HG03378 (cell line): ENCODE data around the gene FOXO6.
A peak's percentile ranks its signal among the peaks of the same experiment; 100 is the strongest.

Source experiments
- ATAC-seq: cut with Tn5 transposase; IDR thresholded peaks from one replicate; pipeline ENCODE4 v1.9.1; 2021; ENCODE audit warnings: mild to moderate bottlenecking, moderate library complexity; ENCODE audit not compliant: unreplicated experiment

FOXO6 gene

DNA sequence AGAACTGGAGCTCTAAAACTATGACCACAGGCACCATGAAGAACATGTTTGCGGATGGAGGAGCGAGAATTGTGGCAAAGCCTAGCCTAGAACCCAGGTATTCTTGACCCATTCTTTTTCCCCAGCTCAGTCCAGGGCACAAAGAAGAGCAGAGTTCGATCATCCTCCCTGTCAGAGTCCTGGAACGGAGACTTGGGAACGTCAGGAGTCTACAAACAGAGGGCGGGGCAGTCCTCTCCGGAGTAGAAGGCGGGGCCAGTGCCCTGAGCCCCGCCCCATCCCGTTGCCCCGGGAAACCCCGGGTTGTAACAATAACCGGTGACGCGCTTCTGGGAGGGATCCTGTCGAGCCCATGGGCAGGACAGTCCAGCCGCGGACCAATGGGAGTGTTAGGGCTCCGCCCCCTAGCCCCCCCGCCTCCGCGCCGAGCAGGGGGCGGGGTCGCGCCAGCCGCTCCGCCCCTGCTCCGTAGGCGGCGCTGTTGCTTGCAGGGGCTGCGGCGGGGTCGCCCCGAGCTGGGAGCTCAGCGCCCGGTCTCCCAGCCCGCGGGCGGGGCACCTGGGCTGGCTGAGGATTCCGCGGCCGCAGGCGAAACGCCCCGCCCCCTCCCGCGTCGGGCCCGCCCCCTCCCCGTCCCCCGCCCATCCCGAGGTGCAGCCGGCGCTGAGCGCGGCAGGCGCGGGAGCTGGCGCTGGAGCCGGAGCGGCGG is at the start of gene FOXO6:
TSS of gene FOXO6 (plus strand) at position 649 of the 709 bp plus-strand sequence.
- ATAC-seq: peak; percentile 86

DNA sequence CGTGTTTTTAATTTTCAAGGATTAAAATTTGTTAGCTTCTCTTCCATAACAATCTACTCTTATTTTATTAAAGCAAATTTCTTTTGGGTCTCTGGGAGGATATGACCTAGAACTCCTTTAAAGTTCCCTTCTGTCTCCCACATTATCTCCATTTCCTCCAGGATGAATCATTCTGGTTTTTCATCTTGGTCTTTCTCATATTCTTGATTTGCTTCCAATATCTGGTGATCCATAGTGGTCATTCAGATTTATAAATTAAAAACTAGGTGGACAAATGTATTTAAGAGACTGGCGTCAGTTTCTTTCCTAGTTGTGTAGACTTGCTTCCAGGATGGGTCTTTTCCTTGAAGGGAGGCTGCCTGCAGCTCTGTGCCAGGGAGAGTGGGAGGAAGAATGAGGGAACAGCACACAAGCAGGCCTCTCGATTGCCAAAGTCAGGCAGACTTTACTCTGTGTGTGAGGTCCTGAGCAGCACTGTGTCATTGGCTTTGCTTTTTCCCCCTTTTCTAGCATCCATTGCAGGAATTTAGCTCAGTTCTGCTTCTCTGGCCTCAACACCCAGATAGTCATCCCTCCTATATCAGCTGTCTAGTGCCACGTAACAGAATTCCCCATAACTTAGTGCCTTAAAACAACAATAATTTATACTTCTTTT is 48.1 kb upstream of the FOXO6 start:
- no peak for ATAC-seq

DNA sequence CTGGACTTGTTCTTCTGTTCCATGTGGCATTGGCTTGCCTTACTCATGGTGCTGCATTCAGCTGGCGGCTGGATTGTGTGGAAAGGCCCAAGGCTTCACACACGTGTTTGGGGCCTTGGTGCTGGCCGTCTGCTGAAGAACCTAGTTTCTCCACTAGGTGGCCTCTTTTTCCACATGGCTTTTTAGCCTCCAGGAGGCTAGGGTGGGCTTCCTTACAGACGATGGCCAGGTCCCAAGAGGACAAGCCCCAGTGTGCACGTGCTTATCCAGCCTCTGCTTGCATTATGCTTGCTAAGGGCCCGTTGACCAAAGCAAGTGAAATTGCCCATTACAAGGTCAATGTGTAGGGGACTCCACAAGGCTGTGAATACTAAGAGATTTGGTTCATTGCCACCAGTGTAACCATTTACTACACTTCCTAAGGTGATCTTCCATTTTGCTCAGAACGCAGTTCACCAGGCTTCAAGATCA is 47.5 kb upstream of the FOXO6 start:
- ATAC-seq: no peak

- ATAC-seq: no peak
Measured at GRCh38 chr1:41314376-41315145, 46.7 kb upstream of the FOXO6 start.

- ATAC-seq: no peak
Measured at GRCh38 chr1:41315146-41315822, 46.0 kb upstream of the FOXO6 start.

GRCh38 chr1:41315871-41316270 is 45.4 kb upstream of the FOXO6 start:
- ATAC-seq: no peak

- ATAC-seq: no peak
Measured at GRCh38 chr1:41317361-41317760, 43.9 kb upstream of the FOXO6 start.

GRCh38 chr1:41318135-41318534 is 43.1 kb upstream of the FOXO6 start:
- no peak for ATAC-seq

DNA sequence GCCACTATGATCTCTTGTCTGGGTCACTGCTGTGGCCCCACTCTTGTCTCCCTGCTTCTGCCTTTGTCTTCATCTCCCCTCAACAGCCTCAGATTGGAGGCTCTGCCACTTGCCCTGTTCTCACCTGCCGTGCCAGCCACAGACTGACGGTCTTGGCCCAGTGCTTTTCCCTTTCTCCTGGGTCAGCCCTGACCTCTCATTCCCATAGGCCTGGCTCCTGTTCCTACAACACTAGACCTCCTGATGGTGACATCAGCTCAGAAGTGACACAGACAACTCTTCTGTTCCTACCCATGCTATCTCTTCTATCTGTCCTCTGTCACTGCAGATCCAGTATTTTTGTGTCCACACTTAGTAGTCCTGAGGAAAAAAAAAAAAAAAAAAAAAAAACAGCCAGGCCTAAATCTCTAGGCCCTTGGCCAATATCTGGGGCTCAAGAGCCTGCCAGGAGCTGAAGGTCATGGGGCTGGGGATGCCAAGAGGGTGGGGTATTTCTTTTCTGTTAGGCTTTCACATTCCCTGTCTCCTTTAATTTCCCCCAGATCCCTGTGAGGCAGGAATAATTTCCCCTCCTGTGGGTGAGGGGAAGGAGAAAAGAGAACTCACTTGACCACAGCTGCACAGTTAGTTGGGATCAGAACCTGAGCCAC is 42.0 kb upstream of the FOXO6 start:
- no peak for ATAC-seq

GRCh38 chr1:41319807-41320711 is 41.2 kb upstream of the FOXO6 start:
- no peak for ATAC-seq

GRCh38 chr1:41320895-41321676 is 40.1 kb upstream of the FOXO6 start:
- ATAC-seq: no peak

DNA sequence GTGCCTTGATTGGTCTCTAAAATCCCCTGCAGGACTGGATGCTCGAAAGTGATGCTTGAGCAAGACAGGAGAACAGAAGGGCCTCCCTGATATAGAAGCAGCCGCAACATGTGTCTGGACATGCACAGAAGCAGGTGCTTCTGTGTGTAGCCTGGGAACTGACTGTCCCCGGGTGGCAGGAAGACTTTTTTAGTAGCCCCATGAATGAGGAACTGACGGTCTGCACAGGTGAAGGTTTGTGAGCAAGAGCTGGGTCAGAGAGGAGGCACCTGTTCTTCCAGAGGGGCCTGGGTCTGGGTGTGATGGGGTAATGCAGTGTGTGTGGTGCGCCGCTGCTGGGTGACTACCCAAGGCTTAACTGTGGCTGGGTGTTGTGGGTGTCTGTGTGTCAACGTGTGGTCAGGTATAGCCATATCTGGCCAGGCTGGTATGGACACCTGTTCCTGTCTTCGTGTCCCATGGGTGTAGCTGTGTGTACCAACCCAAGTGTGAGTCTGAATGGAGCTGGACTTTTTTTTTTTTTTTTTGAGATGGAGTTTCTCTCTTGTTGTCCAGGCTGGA is 39.1 kb upstream of the FOXO6 start:
- ATAC-seq: no peak

DNA sequence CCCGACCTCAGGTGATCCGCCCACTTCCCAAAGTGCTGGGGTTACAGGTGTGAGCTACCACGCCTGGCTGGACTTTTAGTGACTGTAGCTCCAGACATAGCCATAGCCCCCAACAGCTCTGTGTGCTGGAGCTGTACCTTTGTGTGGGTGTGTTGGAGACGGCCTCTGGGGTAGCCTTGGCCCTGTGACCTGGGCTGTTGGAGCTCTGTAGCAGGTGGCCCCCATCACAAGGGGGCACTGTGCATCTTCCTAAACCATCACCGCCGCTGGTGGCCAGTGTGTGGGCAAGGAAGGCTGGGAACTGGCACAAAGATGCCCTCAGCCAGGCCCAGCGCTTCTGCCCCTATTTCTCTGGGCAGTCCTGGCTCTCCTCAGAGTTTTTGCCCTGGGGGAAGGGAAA is 38.4 kb upstream of the FOXO6 start:
- ATAC-seq: no peak

GRCh38 chr1:41323243-41323642 is 38.0 kb upstream of the FOXO6 start:
- no peak for ATAC-seq

- ATAC-seq: no peak
Measured at GRCh38 chr1:41325801-41326200, 35.4 kb upstream of the FOXO6 start.

GRCh38 chr1:41327383-41327999 is 33.7 kb upstream of the FOXO6 start:
- ATAC-seq: no peak

DNA sequence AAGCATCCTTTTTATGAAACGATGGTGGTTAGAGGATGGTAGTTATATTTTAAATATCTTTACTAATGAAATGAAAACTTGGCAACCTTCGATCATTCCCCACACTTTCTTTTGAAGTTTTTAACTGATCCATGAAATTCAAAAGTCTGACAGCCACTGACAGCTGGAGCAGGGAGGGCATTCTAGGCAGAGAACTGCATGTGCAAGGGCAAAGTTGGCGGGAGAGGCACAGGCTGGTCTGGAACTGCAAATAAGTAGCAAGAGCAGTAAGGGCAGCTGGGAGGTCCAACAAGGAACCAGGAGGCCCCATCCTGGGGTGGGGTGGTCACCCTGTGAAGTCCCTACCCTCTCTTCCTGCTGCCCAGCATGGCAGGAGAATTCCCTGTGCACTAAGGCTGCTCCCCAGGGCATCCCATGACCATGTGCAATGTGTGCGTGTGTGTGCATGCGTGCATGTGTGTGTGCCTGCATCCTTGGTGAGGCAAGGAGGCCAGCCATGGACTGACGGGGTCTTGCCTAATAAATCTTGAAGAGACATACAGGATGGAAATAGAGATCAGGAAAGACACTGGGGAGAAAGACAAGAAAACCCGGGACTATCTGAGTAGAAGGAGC is 33.1 kb upstream of the FOXO6 start:
- ATAC-seq: no peak
